ENCODE data around the gene NPPB.

GRCh38 chr1:11851180-11851579 lies 7.6 kb downstream of the NPPB start:
- TF ChIP-seq SIN3A (conservative IDR thresholded peaks at IDR 0.05 in 1 of 2, IDR thresholded peaks at IDR 0.05 in 1 of 2; ENCODE audit: low read depth in 1 of 2, low read length in 2 of 2) (no peak), CREB1 (IDR thresholded peaks at IDR 0.05) (no peak), MAFK (IDR thresholded peaks at IDR 0.05; ENCODE audit: low read depth, low read length) (no peak), JUND (IDR thresholded peaks at IDR 0.05; ENCODE audit: low read length) (no peak), SP2 (IDR thresholded peaks at IDR 0.05; ENCODE audit: low read length) (no peak), RFX5 (IDR thresholded peaks at IDR 0.05; ENCODE audit: borderline replicate concordance, low read depth, low read length) (no peak), SP1 (IDR thresholded peaks at IDR 0.05; ENCODE audit: low read depth, low read length) (no peak), PHF8 (conservative IDR thresholded peaks at IDR 0.05; ENCODE audit: low read depth, low read length) (no peak), POLR2AphosphoS5 (IDR thresholded peaks at IDR 0.05; ENCODE audit: low read depth, low read length) (no peak), ZNF274 (IDR thresholded peaks at IDR 0.05; ENCODE audit: borderline replicate concordance, extremely low read depth, low read length) (no peak), HDAC2 (IDR thresholded peaks at IDR 0.05; ENCODE audit: borderline replicate concordance in 1 of 2, low read depth in 2 of 2, low read length in 2 of 2) (no peak), NRF1 (IDR thresholded peaks at IDR 0.05; ENCODE audit: low read depth, low read length) (no peak), TEAD4 (IDR thresholded peaks at IDR 0.05; ENCODE audit: low read depth, low read length) (no peak)
- TF ChIP-seq, protein P1, sequence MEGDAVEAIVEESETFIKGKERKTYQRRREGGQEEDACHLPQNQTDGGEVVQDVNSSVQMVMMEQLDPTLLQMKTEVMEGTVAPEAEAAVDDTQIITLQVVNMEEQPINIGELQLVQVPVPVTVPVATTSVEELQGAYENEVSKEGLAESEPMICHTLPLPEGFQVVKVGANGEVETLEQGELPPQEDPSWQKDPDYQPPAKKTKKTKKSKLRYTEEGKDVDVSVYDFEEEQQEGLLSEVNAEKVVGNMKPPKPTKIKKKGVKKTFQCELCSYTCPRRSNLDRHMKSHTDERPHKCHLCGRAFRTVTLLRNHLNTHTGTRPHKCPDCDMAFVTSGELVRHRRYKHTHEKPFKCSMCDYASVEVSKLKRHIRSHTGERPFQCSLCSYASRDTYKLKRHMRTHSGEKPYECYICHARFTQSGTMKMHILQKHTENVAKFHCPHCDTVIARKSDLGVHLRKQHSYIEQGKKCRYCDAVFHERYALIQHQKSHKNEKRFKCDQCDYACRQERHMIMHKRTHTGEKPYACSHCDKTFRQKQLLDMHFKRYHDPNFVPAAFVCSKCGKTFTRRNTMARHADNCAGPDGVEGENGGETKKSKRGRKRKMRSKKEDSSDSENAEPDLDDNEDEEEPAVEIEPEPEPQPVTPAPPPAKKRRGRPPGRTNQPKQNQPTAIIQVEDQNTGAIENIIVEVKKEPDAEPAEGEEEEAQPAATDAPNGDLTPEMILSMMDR (IDR thresholded peaks at IDR 0.05; ENCODE audit: control extremely low read depth in 1 of 3, insufficient read depth in 1 of 3, low read depth in 1 of 3, low read length in 3 of 3), result no peak

Measured in H1 (cell line).